ENCODE data around the gene RNASE7. TPM values are rescaled to one million over a fixed set of nuclear protein-coding genes. Genes with fewer than 3 reads are reported as not detected.

RNASE7 gene
- total RNA-seq, 6 experiments from 2014 or later = not detected

DNA sequence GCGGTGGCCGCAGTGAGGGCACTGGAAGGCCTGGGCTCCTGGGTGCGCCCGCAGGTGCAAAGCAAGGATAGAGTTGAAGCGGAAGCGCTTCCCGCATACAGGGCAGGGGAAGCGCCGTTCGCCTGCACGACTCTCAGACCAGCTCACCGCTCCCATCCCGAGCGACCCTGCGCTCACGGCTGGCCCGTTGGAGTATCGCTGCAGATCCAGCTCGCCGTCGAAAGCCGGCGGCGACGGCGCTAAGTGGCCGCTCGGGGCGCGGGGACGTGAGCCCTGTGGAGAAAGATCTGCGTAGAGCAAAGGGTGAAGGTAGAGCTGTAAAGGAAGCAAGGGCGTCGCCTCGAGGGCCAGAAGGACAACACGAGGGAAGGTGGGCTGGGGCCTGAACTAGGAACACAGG lies 50.9 kb downstream of the RNASE7 start:
- Mint-ChIP-seq H3K9me3 (no peaks in the 10 kb centered on the region), H3K4me3 (no peak overlapping the region), H3K27ac (no peak overlapping the region), H3K27me3 (ENCODE audit: insufficient read depth) (peaks cover 7% of the 10 kb centered on the region), H3K36me3 (ENCODE audit: low read depth) (0 out of 2 replicates have a peak, but pooled peaks cover 5% of the 10 kb centered on the region), H3K4me1 (ENCODE audit: low read depth) (peaks cover 35% of the 10 kb centered on the region)
- DNase-seq = no peak
- TF ChIP-seq, protein P1, sequence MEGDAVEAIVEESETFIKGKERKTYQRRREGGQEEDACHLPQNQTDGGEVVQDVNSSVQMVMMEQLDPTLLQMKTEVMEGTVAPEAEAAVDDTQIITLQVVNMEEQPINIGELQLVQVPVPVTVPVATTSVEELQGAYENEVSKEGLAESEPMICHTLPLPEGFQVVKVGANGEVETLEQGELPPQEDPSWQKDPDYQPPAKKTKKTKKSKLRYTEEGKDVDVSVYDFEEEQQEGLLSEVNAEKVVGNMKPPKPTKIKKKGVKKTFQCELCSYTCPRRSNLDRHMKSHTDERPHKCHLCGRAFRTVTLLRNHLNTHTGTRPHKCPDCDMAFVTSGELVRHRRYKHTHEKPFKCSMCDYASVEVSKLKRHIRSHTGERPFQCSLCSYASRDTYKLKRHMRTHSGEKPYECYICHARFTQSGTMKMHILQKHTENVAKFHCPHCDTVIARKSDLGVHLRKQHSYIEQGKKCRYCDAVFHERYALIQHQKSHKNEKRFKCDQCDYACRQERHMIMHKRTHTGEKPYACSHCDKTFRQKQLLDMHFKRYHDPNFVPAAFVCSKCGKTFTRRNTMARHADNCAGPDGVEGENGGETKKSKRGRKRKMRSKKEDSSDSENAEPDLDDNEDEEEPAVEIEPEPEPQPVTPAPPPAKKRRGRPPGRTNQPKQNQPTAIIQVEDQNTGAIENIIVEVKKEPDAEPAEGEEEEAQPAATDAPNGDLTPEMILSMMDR (IDR thresholded peaks at IDR 0.05) = no peak

Small RNA genes lying within 50 kb of the gene (microRNA-seq; reads per million reads assigned to microRNA genes)
- gene MIR6717 = not detected

Other genes starting within 250 kb of the RNASE7 start
- gene RNASE1, start 239.5 kb upstream of the RNASE7 start, total RNA-seq (2021; fragmentation: NEBNext Ultra II Directional; extraction: Animal tissue kit (Norgen Biotek cat#: 25700)) = not detected
- not detected for gene RNASE3, start 151.0 kb upstream of the RNASE7 start, total RNA-seq (2021; fragmentation: NEBNext Ultra II Directional; extraction: Animal tissue kit (Norgen Biotek cat#: 25700))
- gene RNASE2, start 86.9 kb upstream of the RNASE7 start, total RNA-seq (2021; fragmentation: NEBNext Ultra II Directional; extraction: Animal tissue kit (Norgen Biotek cat#: 25700)) = not detected
- 10 to 100 TPM; 29.3 to 34.0 (median 32.7) TPM for gene METTL17, start 52.4 kb upstream of the RNASE7 start, total RNA-seq (2021; fragmentation: NEBNext Ultra II Directional; extraction: Animal tissue kit (Norgen Biotek cat#: 25700))
- under 1 TPM in 1 of 6 experiments, not detected in 5; 0.15 TPM for gene SLC39A2, start 43.1 kb upstream of the RNASE7 start, total RNA-seq (2021; fragmentation: NEBNext Ultra II Directional; extraction: Animal tissue kit (Norgen Biotek cat#: 25700))
- under 1 TPM in 4 of 6 experiments, not detected in 2; 0.11 to 0.31 (median 0.23) TPM for gene NDRG2, start 17.3 kb upstream of the RNASE7 start, total RNA-seq (2021; fragmentation: NEBNext Ultra II Directional; extraction: Animal tissue kit (Norgen Biotek cat#: 25700))
- gene TPPP2, start 12.1 kb upstream of the RNASE7 start, total RNA-seq (2021; fragmentation: NEBNext Ultra II Directional; extraction: Animal tissue kit (Norgen Biotek cat#: 25700)) = not detected
- not detected for gene RNASE13, start 7.6 kb upstream of the RNASE7 start, total RNA-seq (2021; fragmentation: NEBNext Ultra II Directional; extraction: Animal tissue kit (Norgen Biotek cat#: 25700))
- gene RNASE8, start 15.5 kb downstream of the RNASE7 start, total RNA-seq (2021; fragmentation: NEBNext Ultra II Directional; extraction: Animal tissue kit (Norgen Biotek cat#: 25700)) = not detected
- 10 to 100 TPM; 30.4 to 43.0 (median 40.8) TPM for gene ARHGEF40, start 27.9 kb downstream of the RNASE7 start, total RNA-seq (2021; fragmentation: NEBNext Ultra II Directional; extraction: Animal tissue kit (Norgen Biotek cat#: 25700))
- gene ZNF219, start 56.3 kb downstream of the RNASE7 start, total RNA-seq (2021; fragmentation: NEBNext Ultra II Directional; extraction: Animal tissue kit (Norgen Biotek cat#: 25700)) = 10 to 100 TPM in 2 of 6 experiments, 1 to 10 TPM in 4; 5.3 to 11.2 (median 6.6) TPM
- under 1 TPM in 2 of 6 experiments, not detected in 4; 0.18 to 0.35 TPM for gene TMEM253, start 58.7 kb downstream of the RNASE7 start, total RNA-seq (2021; fragmentation: NEBNext Ultra II Directional; extraction: Animal tissue kit (Norgen Biotek cat#: 25700))
- not detected for gene OR5AU1, start 113.7 kb downstream of the RNASE7 start, total RNA-seq (2021; fragmentation: NEBNext Ultra II Directional; extraction: Animal tissue kit (Norgen Biotek cat#: 25700))
- gene HNRNPC, start 227.1 kb downstream of the RNASE7 start, total RNA-seq (2021; fragmentation: NEBNext Ultra II Directional; extraction: Animal tissue kit (Norgen Biotek cat#: 25700)) = 100 to 1,000 TPM; 528 to 684 (median 604) TPM
- gene RPGRIP1, start 237.7 kb downstream of the RNASE7 start, total RNA-seq (2021; fragmentation: NEBNext Ultra II Directional; extraction: Animal tissue kit (Norgen Biotek cat#: 25700)) = not detected